ENCODE data around the gene SRGAP1. TPM values are rescaled to one million over a fixed set of nuclear protein-coding genes. Genes with fewer than 3 reads are reported as not detected.

The SRGAP1 gene
- total and polyA plus RNA-seq, 2 of the 13 experiments (the other 11 are each of a cell fraction or from before 2014, with no cell fraction given): 1.6 to 3.4 TPM

DNA sequence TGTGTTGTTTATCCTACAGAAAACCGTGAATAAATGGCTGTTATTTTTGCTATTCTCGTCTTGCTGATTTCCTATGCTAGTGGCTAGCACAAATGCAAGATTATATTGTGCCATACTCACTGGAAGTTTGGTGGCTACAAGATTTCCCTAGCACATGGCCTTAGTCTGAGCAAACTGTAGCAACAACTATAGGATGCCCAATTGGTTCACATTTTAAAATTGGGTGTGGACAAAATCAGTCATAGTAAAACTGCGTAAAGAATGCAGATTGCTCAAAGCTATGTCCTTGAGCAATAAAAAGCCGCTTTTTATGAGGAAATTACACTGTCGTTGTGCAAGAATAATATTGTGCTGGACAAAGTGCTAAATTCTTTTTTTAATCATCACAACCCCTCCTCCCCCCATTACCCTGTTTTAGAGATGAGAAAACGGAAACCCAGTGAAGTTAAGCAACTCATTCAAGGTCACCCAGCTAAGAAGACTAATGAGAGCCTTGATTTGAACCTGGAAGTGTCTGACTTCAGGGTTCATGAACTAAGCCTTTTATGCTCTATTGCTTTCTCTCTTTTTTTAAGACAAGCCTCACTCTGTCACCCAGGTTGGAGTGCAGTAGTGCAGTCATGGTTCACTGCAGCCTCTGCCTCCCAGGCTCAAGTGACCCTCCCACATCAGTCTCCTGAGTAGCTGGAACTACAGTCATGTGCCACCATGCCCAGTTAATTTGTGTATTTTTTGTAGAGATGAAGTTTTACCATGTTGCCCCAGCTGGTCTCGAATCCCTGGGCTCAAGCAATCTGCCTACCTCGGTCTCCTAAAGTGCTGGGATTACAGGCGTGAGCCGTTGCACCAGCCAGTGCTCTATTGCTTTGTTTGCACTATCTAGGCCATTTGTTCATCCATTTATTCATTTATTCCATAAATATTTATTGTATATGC is 73.6 kb downstream of the SRGAP1 start (continued):
- TF ChIP-seq ZSCAN30 (CRISPR knock-in tag; IDR thresholded peaks at IDR 0.05) (no peak), RFX1 (IDR thresholded peaks at IDR 0.05) (no peak), PHF20 (CRISPR knock-in tag; IDR thresholded peaks at IDR 0.05) (no peak), FOSL1 (CRISPR knock-in tag; IDR thresholded peaks at IDR 0.05; ENCODE audit: borderline replicate concordance) (peak; percentile 74; the same call in 1 of the 2 replicates), SP5 (CRISPR knock-in tag; IDR thresholded peaks at IDR 0.05; ENCODE audit: borderline replicate concordance, low read depth) (no peak), KDM2A (CRISPR knock-in tag; IDR thresholded peaks at IDR 0.05; ENCODE audit: borderline replicate concordance, low read depth) (no peak), ZNF614 (CRISPR knock-in tag; IDR thresholded peaks at IDR 0.05; ENCODE audit: borderline replicate concordance) (no peak), ZNF501 (CRISPR knock-in tag; IDR thresholded peaks at IDR 0.05) (no peak), PAF1 (CRISPR knock-in tag; IDR thresholded peaks at IDR 0.05) (no peak), RXRB (CRISPR knock-in tag; IDR thresholded peaks at IDR 0.05; ENCODE audit: borderline replicate concordance) (no peak), KMT2A (CRISPR knock-in tag; IDR thresholded peaks at IDR 0.05) (no peak), SIX4 (CRISPR knock-in tag; IDR thresholded peaks at IDR 0.05) (no peak), CREM (IDR thresholded peaks at IDR 0.05) (peak; percentile 64; the same call in 1 of the 2 replicates), CREM (CRISPR knock-in tag; IDR thresholded peaks at IDR 0.05) (no peak)
- TF ChIP-seq, protein P1, sequence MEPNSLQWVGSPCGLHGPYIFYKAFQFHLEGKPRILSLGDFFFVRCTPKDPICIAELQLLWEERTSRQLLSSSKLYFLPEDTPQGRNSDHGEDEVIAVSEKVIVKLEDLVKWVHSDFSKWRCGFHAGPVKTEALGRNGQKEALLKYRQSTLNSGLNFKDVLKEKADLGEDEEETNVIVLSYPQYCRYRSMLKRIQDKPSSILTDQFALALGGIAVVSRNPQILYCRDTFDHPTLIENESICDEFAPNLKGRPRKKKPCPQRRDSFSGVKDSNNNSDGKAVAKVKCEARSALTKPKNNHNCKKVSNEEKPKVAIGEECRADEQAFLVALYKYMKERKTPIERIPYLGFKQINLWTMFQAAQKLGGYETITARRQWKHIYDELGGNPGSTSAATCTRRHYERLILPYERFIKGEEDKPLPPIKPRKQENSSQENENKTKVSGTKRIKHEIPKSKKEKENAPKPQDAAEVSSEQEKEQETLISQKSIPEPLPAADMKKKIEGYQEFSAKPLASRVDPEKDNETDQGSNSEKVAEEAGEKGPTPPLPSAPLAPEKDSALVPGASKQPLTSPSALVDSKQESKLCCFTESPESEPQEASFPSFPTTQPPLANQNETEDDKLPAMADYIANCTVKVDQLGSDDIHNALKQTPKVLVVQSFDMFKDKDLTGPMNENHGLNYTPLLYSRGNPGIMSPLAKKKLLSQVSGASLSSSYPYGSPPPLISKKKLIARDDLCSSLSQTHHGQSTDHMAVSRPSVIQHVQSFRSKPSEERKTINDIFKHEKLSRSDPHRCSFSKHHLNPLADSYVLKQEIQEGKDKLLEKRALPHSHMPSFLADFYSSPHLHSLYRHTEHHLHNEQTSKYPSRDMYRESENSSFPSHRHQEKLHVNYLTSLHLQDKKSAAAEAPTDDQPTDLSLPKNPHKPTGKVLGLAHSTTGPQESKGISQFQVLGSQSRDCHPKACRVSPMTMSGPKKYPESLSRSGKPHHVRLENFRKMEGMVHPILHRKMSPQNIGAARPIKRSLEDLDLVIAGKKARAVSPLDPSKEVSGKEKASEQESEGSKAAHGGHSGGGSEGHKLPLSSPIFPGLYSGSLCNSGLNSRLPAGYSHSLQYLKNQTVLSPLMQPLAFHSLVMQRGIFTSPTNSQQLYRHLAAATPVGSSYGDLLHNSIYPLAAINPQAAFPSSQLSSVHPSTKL (CRISPR knock-in tag; IDR thresholded peaks at IDR 0.05): peak; percentile 83; the same call in 1 of the 2 replicates
- TF ChIP-seq, protein P2, sequence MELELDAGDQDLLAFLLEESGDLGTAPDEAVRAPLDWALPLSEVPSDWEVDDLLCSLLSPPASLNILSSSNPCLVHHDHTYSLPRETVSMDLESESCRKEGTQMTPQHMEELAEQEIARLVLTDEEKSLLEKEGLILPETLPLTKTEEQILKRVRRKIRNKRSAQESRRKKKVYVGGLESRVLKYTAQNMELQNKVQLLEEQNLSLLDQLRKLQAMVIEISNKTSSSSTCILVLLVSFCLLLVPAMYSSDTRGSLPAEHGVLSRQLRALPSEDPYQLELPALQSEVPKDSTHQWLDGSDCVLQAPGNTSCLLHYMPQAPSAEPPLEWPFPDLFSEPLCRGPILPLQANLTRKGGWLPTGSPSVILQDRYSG (CRISPR knock-in tag; IDR thresholded peaks at IDR 0.05): no peak
- TF ChIP-seq, protein P3, sequence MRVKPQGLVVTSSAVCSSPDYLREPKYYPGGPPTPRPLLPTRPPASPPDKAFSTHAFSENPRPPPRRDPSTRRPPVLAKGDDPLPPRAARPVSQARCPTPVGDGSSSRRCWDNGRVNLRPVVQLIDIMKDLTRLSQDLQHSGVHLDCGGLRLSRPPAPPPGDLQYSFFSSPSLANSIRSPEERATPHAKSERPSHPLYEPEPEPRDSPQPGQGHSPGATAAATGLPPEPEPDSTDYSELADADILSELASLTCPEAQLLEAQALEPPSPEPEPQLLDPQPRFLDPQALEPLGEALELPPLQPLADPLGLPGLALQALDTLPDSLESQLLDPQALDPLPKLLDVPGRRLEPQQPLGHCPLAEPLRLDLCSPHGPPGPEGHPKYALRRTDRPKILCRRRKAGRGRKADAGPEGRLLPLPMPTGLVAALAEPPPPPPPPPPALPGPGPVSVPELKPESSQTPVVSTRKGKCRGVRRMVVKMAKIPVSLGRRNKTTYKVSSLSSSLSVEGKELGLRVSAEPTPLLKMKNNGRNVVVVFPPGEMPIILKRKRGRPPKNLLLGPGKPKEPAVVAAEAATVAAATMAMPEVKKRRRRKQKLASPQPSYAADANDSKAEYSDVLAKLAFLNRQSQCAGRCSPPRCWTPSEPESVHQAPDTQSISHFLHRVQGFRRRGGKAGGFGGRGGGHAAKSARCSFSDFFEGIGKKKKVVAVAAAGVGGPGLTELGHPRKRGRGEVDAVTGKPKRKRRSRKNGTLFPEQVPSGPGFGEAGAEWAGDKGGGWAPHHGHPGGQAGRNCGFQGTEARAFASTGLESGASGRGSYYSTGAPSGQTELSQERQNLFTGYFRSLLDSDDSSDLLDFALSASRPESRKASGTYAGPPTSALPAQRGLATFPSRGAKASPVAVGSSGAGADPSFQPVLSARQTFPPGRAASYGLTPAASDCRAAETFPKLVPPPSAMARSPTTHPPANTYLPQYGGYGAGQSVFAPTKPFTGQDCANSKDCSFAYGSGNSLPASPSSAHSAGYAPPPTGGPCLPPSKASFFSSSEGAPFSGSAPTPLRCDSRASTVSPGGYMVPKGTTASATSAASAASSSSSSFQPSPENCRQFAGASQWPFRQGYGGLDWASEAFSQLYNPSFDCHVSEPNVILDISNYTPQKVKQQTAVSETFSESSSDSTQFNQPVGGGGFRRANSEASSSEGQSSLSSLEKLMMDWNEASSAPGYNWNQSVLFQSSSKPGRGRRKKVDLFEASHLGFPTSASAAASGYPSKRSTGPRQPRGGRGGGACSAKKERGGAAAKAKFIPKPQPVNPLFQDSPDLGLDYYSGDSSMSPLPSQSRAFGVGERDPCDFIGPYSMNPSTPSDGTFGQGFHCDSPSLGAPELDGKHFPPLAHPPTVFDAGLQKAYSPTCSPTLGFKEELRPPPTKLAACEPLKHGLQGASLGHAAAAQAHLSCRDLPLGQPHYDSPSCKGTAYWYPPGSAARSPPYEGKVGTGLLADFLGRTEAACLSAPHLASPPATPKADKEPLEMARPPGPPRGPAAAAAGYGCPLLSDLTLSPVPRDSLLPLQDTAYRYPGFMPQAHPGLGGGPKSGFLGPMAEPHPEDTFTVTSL (CRISPR knock-in tag; IDR thresholded peaks at IDR 0.05; ENCODE audit: borderline replicate concordance): no peak
- TF ChIP-seq, protein P4, sequence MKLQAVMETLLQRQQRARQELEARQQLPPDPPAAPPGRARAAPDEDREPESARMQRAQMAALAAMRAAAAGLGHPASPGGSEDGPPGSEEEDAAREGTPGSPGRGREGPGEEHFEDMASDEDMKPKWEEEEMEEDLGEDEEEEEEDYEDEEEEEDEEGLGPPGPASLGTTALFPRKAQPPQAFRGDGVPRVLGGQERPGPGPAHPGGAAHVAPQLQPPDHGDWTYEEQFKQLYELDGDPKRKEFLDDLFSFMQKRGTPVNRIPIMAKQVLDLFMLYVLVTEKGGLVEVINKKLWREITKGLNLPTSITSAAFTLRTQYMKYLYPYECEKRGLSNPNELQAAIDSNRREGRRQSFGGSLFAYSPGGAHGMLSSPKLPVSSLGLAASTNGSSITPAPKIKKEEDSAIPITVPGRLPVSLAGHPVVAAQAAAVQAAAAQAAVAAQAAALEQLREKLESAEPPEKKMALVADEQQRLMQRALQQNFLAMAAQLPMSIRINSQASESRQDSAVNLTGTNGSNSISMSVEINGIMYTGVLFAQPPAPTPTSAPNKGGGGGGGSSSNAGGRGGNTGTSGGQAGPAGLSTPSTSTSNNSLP (IDR thresholded peaks at IDR 0.05; ENCODE audit: low read depth, low read length): peak; percentile 94
